ENCODE data around the gene MTMR3.

MTMR3 gene

DNA sequence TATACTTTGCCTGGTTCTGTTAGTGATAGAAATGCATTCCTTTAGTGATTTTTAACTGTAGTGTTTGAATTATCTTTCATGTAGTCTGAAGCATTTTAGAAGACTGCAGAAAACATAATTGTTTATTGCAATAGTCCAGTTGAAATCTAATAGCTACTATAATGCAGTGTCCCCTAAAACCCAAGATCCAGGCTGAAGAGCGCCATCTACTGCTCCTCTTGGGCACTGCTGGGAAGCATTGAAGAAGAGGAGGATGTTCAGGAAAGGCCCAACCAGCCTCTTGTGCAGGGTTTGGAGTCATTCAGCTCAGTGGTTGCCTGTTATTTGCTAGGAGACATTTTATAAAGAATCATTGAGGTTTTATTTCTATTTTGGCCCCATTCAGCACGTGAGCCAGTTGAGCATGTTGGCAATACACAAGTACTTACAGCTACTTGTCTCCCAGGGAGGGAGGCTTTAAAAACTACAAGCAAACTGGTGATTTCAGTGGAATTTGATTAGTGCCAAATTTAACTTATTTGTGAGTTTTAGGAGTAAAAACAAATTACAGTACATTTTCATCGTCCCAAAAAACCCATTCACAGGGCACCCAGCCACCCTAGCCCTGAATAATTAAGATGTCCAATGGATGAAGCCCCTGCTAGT, 122.4 kb downstream of the MTMR3 start:
- peak; percentile 22 for DNase-seq

DNA sequence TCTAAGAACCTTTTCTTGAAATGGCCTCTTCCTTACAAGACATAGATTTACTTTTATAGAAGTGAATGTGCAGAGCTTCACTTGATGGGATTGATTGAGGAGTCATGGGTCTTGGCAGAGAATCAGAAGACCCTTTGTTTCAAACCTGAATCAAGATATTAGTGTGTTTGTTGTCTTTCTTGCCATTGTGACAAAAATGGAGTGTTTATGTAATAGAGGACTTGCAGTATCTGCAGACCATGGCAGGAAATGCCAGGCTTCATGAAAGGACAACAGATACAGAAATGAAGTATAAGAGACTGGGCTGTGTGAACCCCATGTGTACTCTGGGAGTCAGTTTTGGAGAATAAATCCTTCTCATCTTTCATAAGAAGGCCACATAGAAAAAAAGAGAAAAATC, 124.4 kb downstream of the MTMR3 start:
- no peak for DNase-seq

DNA sequence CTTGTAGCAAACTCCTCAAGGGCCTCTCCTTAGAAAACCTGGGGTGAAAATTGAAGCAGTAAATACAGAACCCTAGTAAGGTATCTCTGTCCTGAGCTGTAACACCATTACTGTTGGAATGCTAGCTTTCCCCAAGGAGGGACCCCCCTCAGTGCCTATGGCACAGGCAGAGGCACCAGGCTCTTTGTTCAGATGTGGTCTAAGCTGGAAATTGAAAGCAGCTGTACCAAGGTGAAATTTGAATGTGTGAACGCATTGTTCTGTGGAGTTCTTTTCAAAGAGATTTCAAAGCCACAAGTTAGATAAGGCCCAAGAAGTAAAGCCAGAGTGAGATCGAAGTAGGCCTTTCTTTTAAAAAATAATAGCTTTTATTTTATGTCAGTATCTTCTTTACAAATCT, 125.4 kb downstream of the MTMR3 start:
- no peak for DNase-seq

DNA sequence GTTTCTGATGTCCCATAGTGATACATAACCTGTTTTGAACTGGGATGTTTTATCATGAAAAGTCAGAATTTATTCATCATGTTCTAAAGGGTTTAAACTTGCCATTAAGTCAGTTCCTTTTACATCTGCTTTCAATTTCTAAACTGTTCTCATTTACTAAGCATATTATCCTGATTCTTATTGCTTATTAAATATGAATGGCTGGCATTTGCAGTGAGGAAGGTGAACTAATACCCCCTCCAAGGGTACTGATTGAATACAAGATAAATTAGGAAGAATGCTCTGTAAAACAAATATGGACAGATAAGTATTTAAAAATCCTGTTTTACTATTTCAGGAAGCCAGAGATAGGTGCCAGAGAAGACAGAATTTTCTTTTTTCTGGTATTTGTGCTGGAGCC, 126.5 kb downstream of the MTMR3 start:
- DNase-seq = no peak

DNA sequence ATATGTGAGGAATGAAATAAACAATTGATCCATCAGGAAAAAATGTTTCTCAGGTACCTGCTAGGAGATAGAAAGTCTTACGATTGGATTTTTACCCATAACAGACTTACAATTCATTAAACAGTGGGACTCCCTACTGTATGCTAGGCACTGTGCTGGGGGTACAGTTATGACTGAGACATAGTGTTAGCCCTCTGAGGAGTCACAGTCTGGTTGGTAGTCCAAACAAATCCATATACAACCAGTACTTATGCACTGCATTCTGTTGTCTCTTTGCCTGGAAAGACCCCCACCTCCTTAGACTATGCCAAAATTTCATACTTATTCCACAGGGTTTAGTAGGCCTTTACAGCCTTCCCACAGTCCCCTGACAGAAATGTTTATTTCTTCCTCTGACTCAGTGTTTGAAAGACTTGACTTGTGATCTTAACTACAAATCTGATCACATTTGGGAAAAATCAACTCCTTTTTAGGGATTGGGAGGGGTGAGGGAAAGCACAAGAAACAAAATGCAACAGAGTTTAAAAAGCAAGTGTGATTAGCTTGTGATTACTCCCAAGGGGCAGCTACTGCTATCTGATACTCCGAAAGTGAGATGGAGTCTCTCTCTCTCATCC, 127.9 kb downstream of the MTMR3 start:
- DNase-seq = no peak

GRCh38 chr22:30013201-30013600, 130.2 kb downstream of the MTMR3 start:
- no peak for DNase-seq

GRCh38 chr22:30014244-30014643, 131.3 kb downstream of the MTMR3 start:
- no peak for DNase-seq

DNA sequence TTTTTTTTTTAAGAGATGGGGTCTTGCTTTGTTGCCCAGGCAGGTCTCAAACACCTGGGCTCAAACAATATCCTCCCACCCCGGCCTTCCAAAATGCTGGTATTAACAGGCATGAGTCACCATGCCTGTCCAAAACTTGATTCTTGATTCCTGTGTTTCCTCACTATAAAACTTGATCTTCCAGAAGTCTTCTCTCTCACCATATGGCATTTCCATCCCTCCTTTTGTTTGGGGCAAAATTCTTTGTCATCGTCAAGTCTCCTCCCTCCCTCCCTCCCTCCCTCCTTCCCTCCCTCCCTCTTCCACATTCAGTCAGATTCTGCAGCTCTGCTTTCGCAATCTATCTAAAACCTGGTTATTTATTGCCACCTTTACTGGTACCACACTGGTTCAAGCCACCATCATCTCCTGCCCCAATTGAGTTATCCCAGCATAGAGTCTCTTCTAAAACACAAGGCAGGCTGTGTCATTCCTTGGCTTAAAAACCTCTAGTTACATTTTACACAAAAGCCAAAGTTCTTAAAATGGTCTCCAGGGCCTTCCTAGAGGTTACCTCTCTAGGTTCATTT, 132.3 kb downstream of the MTMR3 start:
- DNase-seq = no peak

GRCh38 chr22:30015846-30016245, 132.9 kb downstream of the MTMR3 start:
- no peak for DNase-seq

DNA sequence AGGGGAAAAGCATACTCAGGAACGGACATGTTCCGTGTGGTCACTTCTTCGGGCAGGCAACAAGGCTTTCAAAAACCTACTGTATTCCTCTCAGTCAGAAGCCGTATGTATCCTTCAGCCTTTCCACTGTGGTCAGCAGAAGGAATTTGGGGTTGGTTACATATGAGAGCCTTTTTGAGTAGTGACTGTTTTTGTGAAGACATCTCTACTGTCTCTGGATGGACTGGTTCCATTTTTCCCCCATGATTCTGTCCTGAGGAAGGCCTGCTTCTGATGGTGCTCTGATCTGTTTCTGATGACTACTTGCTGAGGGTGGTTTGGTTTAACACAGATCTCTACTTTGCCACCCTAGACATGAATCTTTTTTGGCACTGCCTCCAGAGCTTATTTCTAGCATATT, 133.6 kb downstream of the MTMR3 start:
- no peak for DNase-seq

DNA sequence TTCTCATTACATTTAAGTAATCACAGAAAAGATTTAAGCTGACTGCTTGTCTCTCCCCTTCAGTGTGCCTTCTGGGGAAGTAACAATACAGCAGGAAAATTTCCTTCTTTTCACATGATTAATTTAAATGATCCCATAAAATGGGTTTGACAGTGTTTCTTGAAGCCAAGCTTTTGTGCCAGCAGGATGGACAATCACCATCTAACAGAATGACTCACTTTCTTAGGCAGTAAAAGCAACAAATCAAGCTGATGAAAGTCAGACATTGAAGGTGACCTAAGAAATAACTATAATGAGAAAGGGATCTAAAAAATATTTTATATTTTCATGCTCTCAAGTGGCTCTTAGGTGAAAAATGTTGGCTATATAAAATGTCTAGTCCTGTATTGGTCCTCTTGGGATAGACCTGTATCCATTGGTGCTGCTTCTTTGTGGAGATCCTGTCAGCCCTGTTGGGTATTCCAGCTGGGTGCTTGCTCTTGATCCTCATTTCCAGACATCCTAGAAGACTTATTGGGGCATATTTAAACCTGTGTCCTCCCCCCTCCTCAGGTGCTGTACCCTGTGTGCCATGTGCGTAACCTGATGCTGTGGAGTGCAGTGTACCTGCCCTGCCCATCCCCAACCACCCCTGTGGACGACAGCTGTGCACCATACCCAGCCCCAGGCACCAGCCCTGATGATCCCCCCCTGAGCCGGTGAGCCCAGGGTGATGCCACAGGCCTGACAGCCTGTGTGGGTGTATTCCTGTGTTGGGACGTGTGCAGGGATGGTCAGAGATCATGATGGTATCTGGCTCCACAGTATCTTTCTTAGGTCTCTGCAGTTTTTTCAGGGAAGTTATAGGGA, 134.6 kb downstream of the MTMR3 start:
- DNase-seq = no peak

DNA sequence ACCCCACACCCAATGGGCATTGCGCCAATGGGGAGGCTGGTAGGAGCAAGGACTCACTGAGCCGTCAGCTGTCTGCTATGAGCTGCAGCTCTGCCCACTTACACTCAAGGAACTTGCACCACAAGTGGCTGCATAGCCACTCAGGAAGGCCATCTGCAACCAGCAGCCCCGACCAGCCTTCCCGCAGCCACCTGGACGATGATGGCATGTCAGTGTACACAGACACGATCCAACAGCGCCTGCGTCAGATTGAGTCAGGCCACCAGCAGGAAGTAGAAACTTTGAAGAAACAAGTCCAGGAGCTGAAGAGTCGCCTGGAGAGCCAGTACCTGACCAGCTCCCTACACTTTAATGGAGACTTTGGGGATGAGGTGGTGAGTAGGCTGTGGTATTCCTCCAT, 137.5 kb downstream of the MTMR3 start:
- DNase-seq = no peak

DNA sequence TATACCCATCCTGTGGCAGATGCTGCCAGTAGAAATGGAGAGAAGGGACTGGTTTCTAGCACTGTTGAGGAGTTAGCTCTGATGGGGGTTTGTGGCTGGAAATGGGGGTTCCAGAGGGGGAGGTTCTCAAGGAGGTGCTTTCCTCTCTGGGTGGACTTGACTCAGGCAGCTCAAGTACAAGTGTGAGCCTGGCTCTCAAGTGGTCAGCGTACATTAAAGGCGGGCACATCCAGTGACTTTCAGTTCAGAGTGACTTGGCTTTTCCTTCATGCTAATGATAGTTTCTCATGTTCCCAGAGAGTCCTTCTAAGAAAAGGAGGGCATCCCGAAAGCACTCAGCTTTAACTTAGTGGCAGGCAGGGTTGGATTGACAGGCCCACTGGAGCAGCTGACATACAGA, 138.4 kb downstream of the MTMR3 start:
- DNase-seq = no peak

DNA sequence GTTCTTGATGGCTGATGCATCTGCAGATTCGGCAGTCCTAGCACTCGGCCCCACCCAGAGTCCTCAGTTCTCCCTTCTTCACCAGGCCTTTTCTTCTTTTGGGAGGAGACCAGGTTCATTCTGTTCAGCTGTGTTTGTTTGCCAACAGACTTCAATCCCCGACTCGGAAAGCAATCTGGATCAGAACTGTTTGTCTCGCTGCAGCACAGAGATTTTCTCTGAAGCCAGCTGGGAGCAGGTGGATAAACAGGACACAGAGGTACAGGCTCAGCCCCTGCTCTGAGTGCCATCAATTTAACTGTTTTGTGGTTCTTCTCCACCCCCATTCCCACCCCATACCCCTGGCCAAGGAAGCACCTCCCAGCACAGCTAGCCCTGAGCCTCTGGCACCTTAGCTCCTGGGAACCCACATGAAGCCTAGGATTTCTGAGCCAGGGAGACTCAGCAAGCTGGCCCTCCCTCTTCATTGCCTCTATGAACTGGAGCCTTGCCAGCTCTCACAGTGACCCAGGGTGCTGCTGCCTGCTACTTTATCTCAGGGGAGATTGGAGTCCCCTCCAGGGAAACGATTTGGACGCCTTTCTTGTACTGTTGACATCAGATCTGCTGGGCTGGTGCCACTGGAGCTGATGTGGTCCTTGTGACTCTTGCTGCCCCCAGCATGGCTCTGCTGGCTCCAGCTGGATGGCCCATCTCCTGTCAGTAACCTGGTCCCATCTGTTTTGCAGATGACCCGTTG, 139.1 kb downstream of the MTMR3 start:
- no peak for DNase-seq

- no peak for DNase-seq
These were observed 140.2 kb downstream of the MTMR3 start for GRCh38 chr22:30023099-30023660.

DNA sequence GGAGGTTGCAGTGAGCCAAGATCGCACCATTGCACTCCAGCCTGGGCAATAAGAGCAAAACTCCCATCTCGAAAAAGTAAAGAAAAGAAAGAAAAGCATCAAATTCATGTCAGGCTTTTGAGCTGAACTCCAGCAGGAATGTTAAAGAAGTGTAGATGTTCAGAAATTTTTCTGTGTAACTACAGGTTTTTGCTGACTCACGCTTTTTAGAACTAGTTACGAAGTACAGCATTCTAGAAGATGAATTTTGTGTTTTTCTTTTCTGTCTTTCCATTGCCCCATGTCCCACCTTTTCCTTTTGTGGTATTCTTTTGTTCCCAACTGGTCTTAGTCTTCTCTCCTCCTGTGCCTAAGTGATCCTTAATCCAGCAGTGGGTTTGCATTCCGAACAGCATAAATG, 141.3 kb downstream of the MTMR3 start:
- no peak for DNase-seq

DNA sequence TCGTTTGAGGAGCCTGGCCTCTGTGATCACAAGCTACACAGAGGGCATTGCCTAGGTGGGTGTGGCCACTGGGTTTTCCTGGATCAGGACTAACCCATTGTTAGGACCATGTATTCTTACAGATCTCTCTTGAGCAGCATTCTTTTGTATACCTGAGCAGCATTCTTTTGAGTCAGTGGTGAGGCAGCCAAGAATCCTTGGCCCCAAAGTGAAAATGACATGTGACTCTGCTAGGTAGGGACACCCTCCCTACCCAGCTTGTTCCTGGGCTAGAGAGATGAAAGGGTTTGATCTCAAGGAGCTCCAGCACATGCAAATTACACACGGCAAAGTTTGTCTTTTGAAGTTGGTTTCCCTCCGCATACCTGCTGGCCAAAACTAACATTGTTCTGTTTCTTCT, 142.2 kb downstream of the MTMR3 start:
- DNase-seq = no peak

DNA sequence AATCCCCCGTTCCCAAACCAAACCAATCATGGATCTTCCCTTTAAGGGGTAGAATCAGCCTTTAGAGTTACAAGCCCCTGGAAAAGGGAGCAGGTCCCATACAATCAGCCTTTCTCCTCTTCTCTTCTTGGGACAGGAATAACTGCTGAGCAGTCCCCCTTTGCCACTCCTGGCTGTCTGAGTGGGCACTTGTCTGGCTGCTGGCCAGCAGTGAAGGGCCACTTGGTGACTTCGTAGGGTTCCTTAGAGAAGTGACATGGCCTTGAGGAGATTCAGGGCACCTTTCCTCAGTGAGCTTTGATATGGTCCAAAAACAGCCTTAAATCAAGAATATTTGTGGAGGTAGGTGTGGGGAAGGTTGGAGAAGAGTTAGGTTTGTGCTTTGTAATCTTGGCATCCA, 143.8 kb downstream of the MTMR3 start:
- DNase-seq = no peak

DNA sequence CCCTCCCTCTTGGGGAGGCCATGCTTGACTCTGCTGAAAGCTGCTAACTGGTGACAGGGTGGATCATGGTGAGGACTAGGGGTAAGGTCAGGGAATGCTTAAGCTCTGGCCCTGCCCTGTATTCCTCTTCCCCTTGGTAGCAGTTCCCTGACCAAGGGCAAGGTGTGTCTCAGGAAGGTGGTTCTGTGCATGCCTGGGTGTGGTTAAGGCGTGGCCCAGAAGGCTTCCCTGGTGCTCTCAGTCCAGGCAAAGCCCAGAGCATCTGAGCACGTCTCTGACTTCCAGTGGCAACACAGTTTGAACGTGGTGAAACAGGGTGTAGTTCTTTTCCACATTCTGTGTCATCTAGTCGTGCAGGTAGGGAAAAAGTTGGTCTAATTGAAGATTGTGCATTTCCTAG, 144.2 kb downstream of the MTMR3 start:
- DNase-seq = no peak

- DNase-seq = no peak
These were observed 144.8 kb downstream of the MTMR3 start for GRCh38 chr22:30027791-30028190.

DNA sequence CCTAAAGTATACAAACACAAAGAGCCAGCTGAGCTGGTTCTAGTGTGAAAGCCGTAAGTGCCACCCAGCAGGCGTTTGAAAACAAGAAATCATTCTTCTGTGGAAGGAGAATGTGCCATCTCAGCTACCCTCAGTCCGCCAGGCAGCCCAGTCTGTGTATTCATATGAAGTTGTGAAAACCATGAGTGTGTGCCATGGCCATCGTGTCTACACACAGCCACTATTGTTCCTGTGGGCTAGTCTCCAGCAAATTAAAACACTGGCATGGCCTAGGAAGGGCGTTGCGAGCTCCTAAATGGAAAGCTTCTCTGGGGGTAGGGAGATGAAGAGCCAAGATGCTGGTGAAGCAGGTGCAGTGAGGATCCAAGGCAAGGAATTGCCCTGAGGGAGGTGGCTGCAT, 145.8 kb downstream of the MTMR3 start:
- no peak for DNase-seq

DNA sequence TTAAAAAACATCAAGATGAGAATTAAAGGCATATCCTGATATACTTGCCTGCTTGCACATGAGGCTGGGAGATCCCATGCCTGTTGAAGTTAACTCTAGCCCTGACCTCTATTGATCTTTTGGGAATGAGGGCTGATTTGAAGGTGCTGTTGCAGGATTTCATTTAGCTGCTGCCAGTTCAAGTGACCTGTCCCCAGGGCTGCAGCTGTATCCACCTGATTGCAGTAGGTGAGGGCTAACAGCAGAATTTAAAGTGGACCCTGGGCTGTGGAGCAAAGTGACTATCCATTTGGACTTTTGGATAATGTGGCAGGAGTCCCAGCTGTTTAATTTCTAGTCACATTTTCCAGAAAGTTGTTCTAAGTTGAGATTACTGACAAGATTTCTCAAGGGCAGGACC, 146.5 kb downstream of the MTMR3 start:
- DNase-seq = no peak

DNA sequence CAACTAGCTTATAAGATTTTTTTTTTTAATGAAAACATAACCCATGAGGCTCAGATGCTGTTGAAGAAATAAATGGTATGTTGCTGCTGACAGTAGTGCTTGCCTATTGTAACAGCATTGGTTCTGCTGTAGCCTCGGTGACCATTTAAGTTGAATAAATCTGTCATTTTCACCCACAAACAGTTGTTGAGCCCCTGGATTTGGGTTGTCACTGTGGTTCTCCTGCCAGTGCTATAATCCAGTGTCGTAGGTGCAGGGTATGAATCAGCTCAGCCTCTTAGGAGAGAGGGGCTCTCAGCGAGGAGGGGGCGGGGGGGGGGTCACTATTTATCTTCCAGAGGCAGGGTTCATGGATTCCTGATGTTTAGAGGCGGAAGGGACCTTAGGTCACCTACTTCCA, 147.4 kb downstream of the MTMR3 start:
- DNase-seq = no peak

Data from NCI-H2227 treated with DMSO at 0.1 percent for 48 hours (cell line).